GM12878 (cell line): ENCODE results near the gene USF1. TPM values are rescaled to one million over a fixed set of nuclear protein-coding genes. Genes with fewer than 3 reads are reported as not detected.

ENCODE experiments used
- ATF7 ChIP-seq: fragments of 450-650 bp; IDR thresholded peaks from 2 replicates; pipeline ENCODE4 v1.6.1; 2016; ENCODE audit warnings: low read depth, mild to moderate bottlenecking
- BCL3 ChIP-seq: IDR thresholded peaks from 2 replicates; pipeline ENCODE4 v1.6.1; 2011; ENCODE audit warnings: borderline replicate concordance, low read depth, mild to moderate bottlenecking, moderate library complexity, low read length; ENCODE audit not compliant: insufficient read depth, poor library complexity, severe bottlenecking
- CBFB ChIP-seq: IDR thresholded peaks from 2 replicates; pipeline ENCODE4 v1.6.1; 2016; ENCODE audit warnings: antibody characterized with exemption, low read depth
- CBX3 ChIP-seq: fragments of 200-600 bp; sonication (generic); IDR thresholded peaks from 2 replicates; pipeline ENCODE4 v1.6.1; 2016; ENCODE audit warnings: low read depth, borderline replicate concordance
- CHD1 ChIP-seq: IDR thresholded peaks from 2 replicates; pipeline ENCODE4 v1.6.1; 2012; ENCODE audit warnings: low read depth, low read length, improper control_type of control experiment
- CREB1 ChIP-seq: IDR thresholded peaks from 2 replicates; pipeline ENCODE4 v1.6.1; 2012; ENCODE audit warnings: low read depth, mild to moderate bottlenecking, inconsistent platforms
- CREM ChIP-seq: IDR thresholded peaks from 2 replicates; pipeline ENCODE4 v1.6.1; 2014; ENCODE audit warnings: antibody characterized with exemption, low read depth
- E4F1 ChIP-seq: fragments of 450-650 bp; IDR thresholded peaks from 2 replicates; pipeline ENCODE4 v1.6.1; 2018; ENCODE audit warnings: borderline replicate concordance, mild to moderate bottlenecking; ENCODE audit not compliant: partially characterized antibody
- ELK1 ChIP-seq: IDR thresholded peaks from 2 replicates; pipeline ENCODE4 v1.6.1; 2012; ENCODE audit warnings: low read depth, low read length, improper control_type of control experiment
- IRF3 ChIP-seq: fragments of 450-650 bp; IDR thresholded peaks from 2 replicates; pipeline ENCODE4 v1.6.1; 2014; ENCODE audit warnings: mild to moderate bottlenecking
- MAX ChIP-seq: IDR thresholded peaks from 2 replicates; pipeline ENCODE4 v1.6.1; 2012; ENCODE audit warnings: low read depth, low read length, improper control_type of control experiment
- MTA2 ChIP-seq: fragments of 450-650 bp; IDR thresholded peaks from 2 replicates; pipeline ENCODE4 v1.6.1; 2016; ENCODE audit warnings: low read depth, mild to moderate bottlenecking, moderate library complexity
- NR2C1 ChIP-seq: fragments of 450-650 bp; IDR thresholded peaks from 2 replicates; pipeline ENCODE4 v1.6.1; 2017; ENCODE audit warnings: antibody characterized with exemption, mild to moderate bottlenecking, moderate library complexity
- NRF1 ChIP-seq: conservative IDR thresholded peaks from 2 replicates; pipeline ENCODE4 v1.6.1; 2011; ENCODE audit warnings: mild to moderate bottlenecking, low read depth, low read length, improper control_type of control experiment
- PAX8 ChIP-seq: fragments of 450-650 bp; IDR thresholded peaks from 2 replicates; pipeline ENCODE4 v1.6.1; 2017; ENCODE audit warnings: mild to moderate bottlenecking, moderate library complexity
- SIX5 ChIP-seq: IDR thresholded peaks from 2 replicates; pipeline ENCODE4 v1.6.1; 2011; ENCODE audit warnings: mild to moderate bottlenecking, low read depth, low read length, moderate library complexity; ENCODE audit not compliant: severe bottlenecking
- SMAD5 ChIP-seq: IDR thresholded peaks from 2 replicates; pipeline ENCODE4 v1.6.1; 2016; ENCODE audit warnings: antibody characterized with exemption, low read depth
- SMARCA5 ChIP-seq: fragments of 450-650 bp; IDR thresholded peaks from 2 replicates; pipeline ENCODE4 v1.6.1; 2017; ENCODE audit warnings: mild to moderate bottlenecking
- SPI1 ChIP-seq: IDR thresholded peaks from 2 replicates; pipeline ENCODE4 v1.6.1; 2011; ENCODE audit warnings: low read depth, mild to moderate bottlenecking, low read length, moderate library complexity, borderline replicate concordance; ENCODE audit not compliant: insufficient read depth
- SREBF1 ChIP-seq: IDR thresholded peaks from 2 replicates; pipeline ENCODE4 v1.6.1; 2012; ENCODE audit warnings: mild to moderate bottlenecking, low read length
- STAT1 ChIP-seq: fragments of 450-650 bp; conservative IDR thresholded peaks from 2 replicates; pipeline ENCODE4 v1.6.1; 2014; ENCODE audit warnings: antibody characterized with exemption, mild to moderate bottlenecking
- TAF1 ChIP-seq: IDR thresholded peaks from 2 replicates; pipeline ENCODE4 v1.6.1; 2011; ENCODE audit warnings: mild to moderate bottlenecking, low read depth, low read length, borderline replicate concordance
- polyA plus RNA-seq, 11 experiments: library from polyadenylated mRNA; depleted of rRNA in 4 of 11; unstranded in 6 of 11; stranded (reverse) in 5 of 11; fragments of >200 nt; fragmentation: Nextera tagmentation in 4 of 11; fragmentation: Illumina TruSeq in 1 of 11; extraction: Ambion mirVana in 4 of 11; extraction: Trizol in 1 of 11; gene quantifications; 1 replicate in 1 of 11; 2 replicates in 10 of 11; pipeline versions ENCODE4 v1.2.1 to v1.2.3, GENCODE V29; 2011 to 2016; ENCODE audit warnings: inconsistent platforms in 2 of 11, missing spikeins in 2 of 11, low read depth in 1 of 11
- total RNA-seq, 4 experiments: library from RNA; depleted of rRNA in 3 of 4; stranded (reverse); fragments of >200 nt in 3 of 4; fragmentation: Illumina TruSeq in 1 of 4; extraction: Trizol in 1 of 4; gene quantifications; 2 replicates each; pipeline versions ENCODE4 v1.2.1 to v1.2.3, GENCODE V29; 2013 to 2021

Gene USF1
- total and polyA plus RNA-seq, 10 of the 15 experiments (the other 5 are each of a cell fraction or from before 2014, with no cell fraction given), result 9.4 to 92.1 (median 53.5) TPM

GRCh38 chr1:161045736-161046604, at the start of gene USF1 (continued):
- TF ChIP-seq E4F1, result peak; percentile 56
- TF ChIP-seq NRF1, result peak; percentile 65
- TF ChIP-seq BCL3, result peak; percentile 46
- peak; percentile 94 for TF ChIP-seq SMAD5
- peak; percentile 96 for TF ChIP-seq PAX8
- peak; percentile 71 for TF ChIP-seq SIX5
- no peak for TF ChIP-seq MTA2
- peak; percentile 94; the same call in 1 of the 2 replicates for TF ChIP-seq CHD1
- 0 out of 2 replicates have a peak, but pooled peaks have one; percentile 16 for TF ChIP-seq ELK1
- no peak; the same call in 1 of the 2 replicates for TF ChIP-seq SREBF1
- no peak; the same call in 1 of the 2 replicates for TF ChIP-seq STAT1
- peak; percentile 77; the same call in 1 of the 2 replicates for TF ChIP-seq CBFB
- TF ChIP-seq CREB1, result peak; percentile 84
- TF ChIP-seq NR2C1, result peak; percentile 83
- peak; percentile 78 for TF ChIP-seq SPI1
- no peak for TF ChIP-seq MAX
- peak; percentile 97 for TF ChIP-seq SMARCA5
- peak; percentile 88 for TF ChIP-seq TAF1
- TF ChIP-seq CREM, result peak; percentile 68; the same call in 1 of the 2 replicates
- TF ChIP-seq ATF7, result no peak
- no peak for TF ChIP-seq CBX3
- TF ChIP-seq IRF3, result no peak
